ENCODE measurements around the gene LILRA2.

Gene LILRA2

GRCh38 chr19:54573330-54573872, at the start of gene LILRA2:
TSS of gene LILRA2 (plus strand) at chr19:54573790. CDS start at chr19:54573879, 89 bp downstream.
- H3K4me3 ChIP-seq (ENCODE audit: control insufficient read depth, low read depth, low read length) = no peak within 1 kb of the TSS
- TF ChIP-seq CTCF (IDR thresholded peaks at IDR 0.05; ENCODE audit: control insufficient read depth, insufficient read depth, low read depth, low read length, missing control alignments) = no peak
- no peak for DNase-seq (ENCODE audit: low read depth)

GRCh38 chr19:54525636-54526035, 48.0 kb upstream of the LILRA2 start:
- DNase-seq (ENCODE audit: low read depth) = no peak
- H3K4me3 ChIP-seq (ENCODE audit: control insufficient read depth, low read depth, low read length) = no peak overlapping the region
- TF ChIP-seq CTCF (IDR thresholded peaks at IDR 0.05; ENCODE audit: control insufficient read depth, insufficient read depth, low read depth, low read length, missing control alignments) = no peak

GRCh38 chr19:54526972-54527371, 46.6 kb upstream of the LILRA2 start:
- H3K4me3 ChIP-seq (ENCODE audit: control insufficient read depth, low read depth, low read length) = no peak overlapping the region
- no peak for TF ChIP-seq CTCF (IDR thresholded peaks at IDR 0.05; ENCODE audit: control insufficient read depth, insufficient read depth, low read depth, low read length, missing control alignments)
- no peak for DNase-seq (ENCODE audit: low read depth)

- H3K4me3 ChIP-seq (ENCODE audit: control insufficient read depth, low read depth, low read length) = no peak overlapping the region
- no peak for TF ChIP-seq CTCF (IDR thresholded peaks at IDR 0.05; ENCODE audit: control insufficient read depth, insufficient read depth, low read depth, low read length, missing control alignments)
- no peak for DNase-seq (ENCODE audit: low read depth)
Observed at GRCh38 chr19:54530866-54531265, 42.7 kb upstream of the LILRA2 start.

- no peak for TF ChIP-seq CTCF (IDR thresholded peaks at IDR 0.05; ENCODE audit: control insufficient read depth, insufficient read depth, low read depth, low read length, missing control alignments)
- H3K4me3 ChIP-seq (ENCODE audit: control insufficient read depth, low read depth, low read length) = no peak overlapping the region
- no peak for DNase-seq (ENCODE audit: low read depth)
Observed at GRCh38 chr19:54532528-54532927, 41.1 kb upstream of the LILRA2 start.

GRCh38 chr19:54533476-54533875, 40.1 kb upstream of the LILRA2 start:
- H3K4me3 ChIP-seq (ENCODE audit: control insufficient read depth, low read depth, low read length) = no peak overlapping the region
- no peak for DNase-seq (ENCODE audit: low read depth)

More at GRCh38 chr19:54533476-54533875, 40.1 kb upstream of the LILRA2 start:
- no peak for TF ChIP-seq CTCF (IDR thresholded peaks at IDR 0.05; ENCODE audit: control insufficient read depth, insufficient read depth, low read depth, low read length, missing control alignments)

Data from AG09309 (cell line).